Tibial nerve (tissue), 4 donors: ENCODE measurements around the gene PRXL2A.

Source experiments
- EP300 ChIP-seq, 2 donors: sonication (generic); formaldehyde crosslinking; IDR thresholded peaks; one replicate each; pipeline ENCODE4 v1.6.1; 2017; ENCODE audit warnings: antibody characterized with exemption in 2 of 2, mild to moderate bottlenecking in 1 of 2
- TF ChIP-seq, protein P1 (sequence below), 5 experiments: fragments of 200-600 bp in 3 of 5; fragments of 450-650 bp in 2 of 5; sonication (generic) in 3 of 5; IDR thresholded peaks; one replicate each; pipeline ENCODE4 v1.5.1; 2016 to 2019; ENCODE audit warnings: antibody characterized with exemption in 5 of 5, mild to moderate bottlenecking in 3 of 5, moderate library complexity in 2 of 5

DNA sequence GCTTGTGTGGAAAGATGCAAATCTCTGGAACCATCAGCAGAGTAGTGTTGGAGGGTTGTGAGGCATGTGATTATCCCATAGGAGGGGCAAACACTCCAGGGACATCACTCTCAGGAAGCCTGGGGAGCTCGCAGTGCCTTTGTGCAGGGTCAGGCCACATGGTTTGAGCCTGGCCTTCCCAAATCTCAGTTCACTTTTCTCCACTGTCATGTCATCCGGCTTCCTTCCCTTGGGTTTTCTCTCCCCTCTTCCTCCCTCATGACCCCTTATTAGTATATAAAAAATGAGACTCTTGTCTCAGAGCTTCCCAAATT is 66.2 kb downstream of the PRXL2A start:
- TF ChIP-seq, protein P1, sequence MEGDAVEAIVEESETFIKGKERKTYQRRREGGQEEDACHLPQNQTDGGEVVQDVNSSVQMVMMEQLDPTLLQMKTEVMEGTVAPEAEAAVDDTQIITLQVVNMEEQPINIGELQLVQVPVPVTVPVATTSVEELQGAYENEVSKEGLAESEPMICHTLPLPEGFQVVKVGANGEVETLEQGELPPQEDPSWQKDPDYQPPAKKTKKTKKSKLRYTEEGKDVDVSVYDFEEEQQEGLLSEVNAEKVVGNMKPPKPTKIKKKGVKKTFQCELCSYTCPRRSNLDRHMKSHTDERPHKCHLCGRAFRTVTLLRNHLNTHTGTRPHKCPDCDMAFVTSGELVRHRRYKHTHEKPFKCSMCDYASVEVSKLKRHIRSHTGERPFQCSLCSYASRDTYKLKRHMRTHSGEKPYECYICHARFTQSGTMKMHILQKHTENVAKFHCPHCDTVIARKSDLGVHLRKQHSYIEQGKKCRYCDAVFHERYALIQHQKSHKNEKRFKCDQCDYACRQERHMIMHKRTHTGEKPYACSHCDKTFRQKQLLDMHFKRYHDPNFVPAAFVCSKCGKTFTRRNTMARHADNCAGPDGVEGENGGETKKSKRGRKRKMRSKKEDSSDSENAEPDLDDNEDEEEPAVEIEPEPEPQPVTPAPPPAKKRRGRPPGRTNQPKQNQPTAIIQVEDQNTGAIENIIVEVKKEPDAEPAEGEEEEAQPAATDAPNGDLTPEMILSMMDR (IDR thresholded peaks at IDR 0.05) = no peak
- no peak for TF ChIP-seq EP300 (IDR thresholded peaks at IDR 0.05)
